Measurements from ENCODE around the gene FAM149B1. TPM values are rescaled to one million over a fixed set of nuclear protein-coding genes. Genes with fewer than 3 reads are reported as not detected.

FAM149B1 gene
- total and polyA plus RNA-seq, 10 of the 15 experiments (the other 5 are each of a cell fraction or from before 2014, with no cell fraction given) = 6.6 to 20.9 (median 11.2) TPM

DNA sequence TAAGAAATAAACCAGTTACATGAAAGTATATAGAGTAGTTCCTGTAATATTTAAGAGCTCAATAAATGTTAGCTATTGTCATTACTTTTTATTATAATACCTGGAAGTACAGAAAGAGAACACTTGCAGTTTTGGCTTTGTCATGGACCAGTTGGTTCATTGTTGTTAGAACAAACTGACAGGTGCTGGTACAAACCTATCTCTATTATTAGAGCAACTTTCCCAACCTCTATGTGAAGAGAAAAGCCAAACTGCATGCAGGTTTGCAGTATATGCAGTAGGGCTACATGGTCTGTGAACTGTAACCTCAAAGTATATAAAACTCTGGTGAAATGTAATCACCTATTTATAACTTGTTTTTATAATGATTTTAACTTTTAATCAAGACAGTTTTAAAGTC is 58.7 kb downstream of the FAM149B1 start:
- no TSS peak for BruUV-seq (replicated peaks)
- TF ChIP-seq EED (IDR thresholded peaks at IDR 0.05; ENCODE audit: low read depth) (no peak), CBX3 (IDR thresholded peaks at IDR 0.05; ENCODE audit: borderline replicate concordance, low read depth) (no peak), SPI1 (IDR thresholded peaks at IDR 0.05; ENCODE audit: borderline replicate concordance, insufficient read depth, low read depth, low read length) (no peak), ESRRA (IDR thresholded peaks at IDR 0.05; ENCODE audit: low read length) (no peak), PAX8 (IDR thresholded peaks at IDR 0.05) (no peak), FOS (IDR thresholded peaks at IDR 0.05; ENCODE audit: borderline replicate concordance, extremely low read depth, insufficient read length) (no peak), RFX5 (IDR thresholded peaks at IDR 0.05; ENCODE audit: low read depth, low read length) (no peak), RUNX3 (IDR thresholded peaks at IDR 0.05; ENCODE audit: low read length) (no peak), JUND (IDR thresholded peaks at IDR 0.05; ENCODE audit: low read depth, low read length) (no peak), MEF2A (IDR thresholded peaks at IDR 0.05; ENCODE audit: insufficient read depth, low read depth, low read length) (no peak), ZNF24 (IDR thresholded peaks at IDR 0.05) (no peak), PRDM15 (CRISPR knock-in tag; IDR thresholded peaks at IDR 0.05) (no peak), ZSCAN29 (IDR thresholded peaks at IDR 0.05) (no peak), REST (IDR thresholded peaks at IDR 0.05; ENCODE audit: low read depth, low read length) (no peak), BMI1 (IDR thresholded peaks at IDR 0.05; ENCODE audit: borderline replicate concordance) (no peak), MAX (IDR thresholded peaks at IDR 0.05; ENCODE audit: low read depth, low read length) (no peak), ZNF217 (IDR thresholded peaks at IDR 0.05) (no peak)
- TF ChIP-seq, protein P1, sequence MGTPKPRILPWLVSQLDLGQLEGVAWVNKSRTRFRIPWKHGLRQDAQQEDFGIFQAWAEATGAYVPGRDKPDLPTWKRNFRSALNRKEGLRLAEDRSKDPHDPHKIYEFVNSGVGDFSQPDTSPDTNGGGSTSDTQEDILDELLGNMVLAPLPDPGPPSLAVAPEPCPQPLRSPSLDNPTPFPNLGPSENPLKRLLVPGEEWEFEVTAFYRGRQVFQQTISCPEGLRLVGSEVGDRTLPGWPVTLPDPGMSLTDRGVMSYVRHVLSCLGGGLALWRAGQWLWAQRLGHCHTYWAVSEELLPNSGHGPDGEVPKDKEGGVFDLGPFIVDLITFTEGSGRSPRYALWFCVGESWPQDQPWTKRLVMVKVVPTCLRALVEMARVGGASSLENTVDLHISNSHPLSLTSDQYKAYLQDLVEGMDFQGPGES (IDR thresholded peaks at IDR 0.05) = no peak
- Histone ChIP-seq H3K27ac (ENCODE audit: control insufficient read depth, insufficient read depth) (no peak overlapping the region), H4K20me1 (ENCODE audit: control insufficient read depth, insufficient read depth) (no peaks in the 10 kb centered on the region), H3K4me1 (ENCODE audit: control insufficient read depth, insufficient read depth, low read length) (no peaks in the 10 kb centered on the region), H3K4me2 (ENCODE audit: control insufficient read depth, insufficient read depth) (no peak overlapping the region), H3K9ac (ENCODE audit: control insufficient read depth, insufficient read depth, low read length) (no peak overlapping the region), H3K79me2 (ENCODE audit: control insufficient read depth, insufficient read depth, low read length) (no peaks in the 10 kb centered on the region), H3K9me3 (replicated peaks; ENCODE audit: control insufficient read depth, insufficient read depth, low read length) (no peaks in the 10 kb centered on the region), H3K36me3 (ENCODE audit: control insufficient read depth in 2 of 2, insufficient read depth in 2 of 2, low read length in 1 of 2) (0 out of 4 replicates have a peak, but pooled peaks cover 0 to 3% of the 10 kb centered on the region in 2 experiments), H2AFZ (ENCODE audit: control insufficient read depth, low read depth, low read length) (no peak overlapping the region), H3K4me3 (no peak overlapping the region), H3K27me3 (replicated peaks in 1 of 2; ENCODE audit: control insufficient read depth in 2 of 2, insufficient read depth in 2 of 2, low read length in 1 of 2) (no peaks in the 10 kb centered on the region)
- CTCF ChIA-PET = interaction anchor here (0.6 to 2.0 kb wide), 2 partner anchors 9 to 93 kb away, joined by 3 to 8 read pairs; no protein-coding TSS in a partner anchor
- RAD21 ChIA-PET (ENCODE audit: unreplicated experiment) = no interaction called here
- POLR2A ChIA-PET = no interaction called here
- ATAC-seq (no peak), DNase-seq (ENCODE audit: low read depth, low spot score) (no peak), FAIRE-seq (no peak)
- in situ Hi-C loops (cut with MboI) = no loop called here
- intact Hi-C loops (cut with micrococcal nuclease; ENCODE audit: unreplicated experiment) = no loop called here
- SMC1A ChIA-PET (ENCODE audit: uncharacterized antibody, unreplicated experiment) = interaction anchor here (1.0 kb wide), 1 partner anchor 293 kb away, joined by 3 read pairs; no protein-coding TSS in a partner anchor
